ENCODE data around the gene YBX1.
A peak's percentile ranks its signal among the peaks of the same experiment; 100 is the strongest.

Gene YBX1

GRCh38 chr1:42681741-42682483 lies at the start of gene YBX1:
YBX1 (plus strand) TSS chr1:42682418; CDS start chr1:42682566, 148 bp downstream.
- in situ Hi-C loops (cut with HindIII; ENCODE audit: low pct_ligation_motif_present, low sequenced_read_pairs): no loop called here
- DNase-seq: peak; percentile 99
- no peak for TF ChIP-seq CTCF (IDR thresholded peaks at IDR 0.05; ENCODE audit: low read depth, low read length, missing control alignments)
- Histone ChIP-seq H3K36me3 (replicated peaks) (peaks cover 9% of the 10 kb centered on the region), H3K27ac (peak within 1 kb of the TSS; percentile 70), H3K4me3 (ENCODE audit: low read depth, low read length) (peak within 1 kb of the TSS; percentile 82), H3K27me3 (replicated peaks) (no peaks in the 10 kb centered on the region)

DNA sequence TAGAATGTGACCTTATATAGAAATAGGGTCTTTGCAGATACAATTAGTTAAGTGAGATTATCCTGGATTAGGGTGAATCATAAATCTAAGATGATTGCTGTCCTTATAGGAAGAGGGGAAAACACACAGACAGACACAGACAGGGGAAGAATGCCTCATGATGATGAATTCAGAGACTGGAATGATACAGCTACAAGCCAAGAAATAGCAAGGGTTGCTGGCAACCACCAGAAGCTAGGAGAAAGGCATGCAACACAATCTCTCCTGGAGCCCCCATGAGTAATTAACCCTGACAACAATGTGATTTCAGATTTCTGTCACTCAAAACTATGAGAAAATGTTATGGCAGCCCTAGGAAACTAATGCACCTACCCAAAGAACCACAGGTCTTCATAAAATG lies 43.1 kb upstream of the YBX1 start:
- DNase-seq: peak; percentile 33
- Histone ChIP-seq H3K36me3 (replicated peaks) (no peaks in the 10 kb centered on the region), H3K27me3 (replicated peaks) (no peaks in the 10 kb centered on the region), H3K4me3 (ENCODE audit: low read depth, low read length) (no peak overlapping the region), H3K27ac (no peak overlapping the region)
- in situ Hi-C loops (cut with HindIII; ENCODE audit: low pct_ligation_motif_present, low sequenced_read_pairs): no loop called here
- TF ChIP-seq CTCF (IDR thresholded peaks at IDR 0.05; ENCODE audit: low read depth, low read length, missing control alignments): no peak

DNA sequence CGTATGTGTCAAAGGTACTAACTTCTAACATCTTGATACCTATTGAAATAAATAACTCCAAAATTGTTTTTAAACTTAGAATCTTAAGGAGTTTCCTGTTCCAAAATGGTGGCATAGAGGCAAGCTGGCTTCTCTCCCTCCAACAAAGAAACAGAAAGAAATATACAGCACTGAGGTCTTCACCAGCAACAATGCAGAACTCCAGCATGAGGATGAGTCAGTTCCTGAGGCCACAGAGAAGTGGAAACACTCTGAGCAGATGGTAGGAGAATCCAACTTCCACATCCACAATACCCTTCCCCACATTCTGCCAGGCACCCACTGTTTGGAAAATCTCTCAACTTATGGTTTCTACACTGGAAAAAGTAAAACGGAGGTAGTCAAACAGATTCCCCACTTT lies 36.2 kb upstream of the YBX1 start:
- H3K4me3 ChIP-seq (ENCODE audit: low read depth, low read length): no peak overlapping the region
- DNase-seq: peak; percentile 15
- H3K27ac ChIP-seq: no peak overlapping the region
- no peaks in the 10 kb centered on the region for H3K36me3 ChIP-seq (replicated peaks)
- TF ChIP-seq CTCF (IDR thresholded peaks at IDR 0.05; ENCODE audit: low read depth, low read length, missing control alignments): no peak
- in situ Hi-C loops (cut with HindIII; ENCODE audit: low pct_ligation_motif_present, low sequenced_read_pairs): no loop called here
- no peaks in the 10 kb centered on the region for H3K27me3 ChIP-seq (replicated peaks)

GRCh38 chr1:42657201-42657600 lies 25.0 kb upstream of the YBX1 start:
- in situ Hi-C loops (cut with HindIII; ENCODE audit: low pct_ligation_motif_present, low sequenced_read_pairs): no loop called here
- TF ChIP-seq CTCF (IDR thresholded peaks at IDR 0.05; ENCODE audit: low read depth, low read length, missing control alignments): no peak
- no peak for DNase-seq
- Histone ChIP-seq H3K36me3 (replicated peaks) (peaks cover 8% of the 10 kb centered on the region), H3K4me3 (ENCODE audit: low read depth, low read length) (no peak overlapping the region), H3K27me3 (replicated peaks) (no peaks in the 10 kb centered on the region), H3K27ac (no peak overlapping the region)

- peak; percentile 27 for TF ChIP-seq CTCF (IDR thresholded peaks at IDR 0.05; ENCODE audit: low read depth, low read length, missing control alignments)
- DNase-seq: peak; percentile 90
- H3K27ac ChIP-seq: peak within 1 kb of the TSS; percentile 51
- H3K27me3 ChIP-seq (replicated peaks): no peaks in the 10 kb centered on the region
- peak within 1 kb of the TSS; percentile 98 for H3K4me3 ChIP-seq (ENCODE audit: low read depth, low read length)
- in situ Hi-C loops (cut with HindIII; ENCODE audit: low pct_ligation_motif_present, low sequenced_read_pairs): no loop called here
- peaks cover 8% of the 10 kb centered on the region for H3K36me3 ChIP-seq (replicated peaks)
Observed at GRCh38 chr1:42657981-42658876, 24.0 kb upstream of the YBX1 start, which contains the start of gene PPIH. PPIH (plus strand) TSS chr1:42658423; CDS start chr1:42658447, 24 bp downstream.

All from brain microvascular endothelial cell (primary cell).